AG08395 (cell line): ENCODE measurements around the gene IL18R1.
A peak's percentile ranks its signal among the peaks of the same experiment; 100 is the strongest.

Experiments
- DNase-seq: peaks from one replicate; pipeline ENCODE4 v3.0.0; 2012; ENCODE audit warnings: mixed read lengths, low spot score

Gene IL18R1

GRCh38 chr2:102434655-102435381 is 79.2 kb downstream of the IL18R1 start:
- no peak for DNase-seq

- DNase-seq, result no peak
These were observed 80.1 kb downstream of the IL18R1 start for GRCh38 chr2:102435741-102436140.

GRCh38 chr2:102436323-102436722 is 80.7 kb downstream of the IL18R1 start:
- no peak for DNase-seq

GRCh38 chr2:102437122-102437521 is 81.5 kb downstream of the IL18R1 start:
- no peak for DNase-seq

GRCh38 chr2:102438111-102438510 is 82.5 kb downstream of the IL18R1 start:
- DNase-seq, result no peak

- DNase-seq, result no peak
These were observed 83.0 kb downstream of the IL18R1 start for GRCh38 chr2:102438578-102438977.

- DNase-seq, result peak; percentile 45
These were observed 83.6 kb downstream of the IL18R1 start for GRCh38 chr2:102439065-102439695.

GRCh38 chr2:102442967-102443828 is 87.6 kb downstream of the IL18R1 start:
- DNase-seq, result peak; percentile 17

GRCh38 chr2:102444233-102444632 is 88.6 kb downstream of the IL18R1 start:
- no peak for DNase-seq

GRCh38 chr2:102446936-102447335 is 91.3 kb downstream of the IL18R1 start:
- no peak for DNase-seq
